SKM-1 treated with dmso at 0.1 percent for 144 hours (cell line): Measurements from ENCODE around the gene TCEANC2.

ENCODE experiments used
- DNase-seq: peaks from one replicate; lab custom pipeline; 2025; ENCODE audit not compliant: unreplicated experiment; lab: John Stamatoyannopoulos, UW

TCEANC2 gene

DNA sequence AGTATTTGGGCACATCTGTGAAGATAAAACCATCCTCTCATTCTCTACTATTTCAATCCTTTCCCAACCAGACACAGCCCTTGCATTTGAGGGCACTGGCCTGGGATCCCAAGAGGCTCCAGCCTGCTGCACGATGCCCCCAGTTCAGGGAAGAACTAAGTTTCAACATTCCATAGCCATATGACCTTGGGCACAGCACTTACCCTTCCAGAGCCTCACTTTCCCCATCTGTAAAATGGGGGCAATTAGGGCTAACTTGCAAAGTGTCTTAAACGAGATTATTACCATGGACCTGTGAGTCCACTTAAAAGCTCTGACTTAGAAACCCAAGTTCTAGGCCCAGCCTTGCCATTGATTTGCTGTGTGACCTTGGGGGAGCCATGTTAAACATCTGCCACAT lies 76.5 kb downstream of the TCEANC2 start:
- no peak for DNase-seq

- no peak for DNase-seq
Measured at GRCh38 chr1:54131419-54131818, 78.0 kb downstream of the TCEANC2 start.

- no peak for DNase-seq
Measured at GRCh38 chr1:54132495-54132894, 79.1 kb downstream of the TCEANC2 start.

DNA sequence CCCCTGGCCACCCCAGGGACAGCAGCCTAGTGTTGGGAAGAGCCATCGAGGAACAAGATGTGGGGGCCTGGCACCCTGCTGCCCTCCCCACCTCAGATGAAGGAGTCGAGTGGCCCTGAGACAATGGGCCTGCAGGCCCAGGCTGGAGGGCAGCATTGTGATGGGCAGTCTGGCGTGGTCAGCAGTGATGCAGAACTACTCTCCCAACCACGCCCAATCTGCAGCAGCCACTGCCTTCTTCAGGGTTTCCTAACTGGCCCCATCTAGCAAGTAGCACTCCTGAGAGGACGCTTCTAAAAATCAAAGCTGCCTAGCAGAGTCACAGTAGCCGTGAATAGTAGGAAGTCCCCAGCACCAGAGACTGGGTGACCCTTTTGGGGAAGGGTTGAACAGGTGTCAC lies 80.9 kb downstream of the TCEANC2 start:
- no peak for DNase-seq

GRCh38 chr1:54135436-54136120 lies 82.2 kb downstream of the TCEANC2 start:
- DNase-seq, result no peak

DNA sequence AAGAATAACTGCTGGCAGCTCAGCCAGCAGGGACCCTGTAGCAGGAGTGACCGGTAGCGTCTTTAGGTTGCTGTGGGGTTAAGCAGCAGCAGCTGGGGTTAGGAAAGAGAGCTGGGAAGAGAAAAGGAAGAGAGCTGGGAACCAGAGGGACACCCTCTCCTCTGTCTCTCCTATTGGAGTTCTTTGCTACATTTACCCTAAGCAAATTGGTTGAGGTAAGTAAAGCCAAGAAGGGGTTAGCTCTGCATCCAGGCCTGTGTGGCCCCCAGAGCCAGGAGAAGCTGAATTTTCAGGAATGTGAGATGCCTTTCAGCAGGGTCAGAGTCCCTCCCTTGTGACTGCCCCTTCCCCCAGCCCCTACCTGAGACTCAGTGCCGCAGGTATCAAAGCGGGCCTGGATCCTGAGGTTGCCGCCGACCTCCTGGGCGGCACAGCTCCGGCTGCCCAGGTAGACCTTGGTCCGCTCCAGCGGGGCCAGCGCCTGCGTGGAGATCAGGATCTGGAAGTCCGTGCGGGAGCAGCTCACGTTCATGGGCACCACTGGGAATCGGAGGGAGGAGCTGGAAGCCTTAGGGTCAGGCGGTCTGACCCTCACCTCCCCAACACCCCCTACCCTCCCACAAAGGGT lies 83.0 kb downstream of the TCEANC2 start:
- no peak for DNase-seq

GRCh38 chr1:54136963-54137533 lies 83.6 kb downstream of the TCEANC2 start:
- DNase-seq, result no peak

DNA sequence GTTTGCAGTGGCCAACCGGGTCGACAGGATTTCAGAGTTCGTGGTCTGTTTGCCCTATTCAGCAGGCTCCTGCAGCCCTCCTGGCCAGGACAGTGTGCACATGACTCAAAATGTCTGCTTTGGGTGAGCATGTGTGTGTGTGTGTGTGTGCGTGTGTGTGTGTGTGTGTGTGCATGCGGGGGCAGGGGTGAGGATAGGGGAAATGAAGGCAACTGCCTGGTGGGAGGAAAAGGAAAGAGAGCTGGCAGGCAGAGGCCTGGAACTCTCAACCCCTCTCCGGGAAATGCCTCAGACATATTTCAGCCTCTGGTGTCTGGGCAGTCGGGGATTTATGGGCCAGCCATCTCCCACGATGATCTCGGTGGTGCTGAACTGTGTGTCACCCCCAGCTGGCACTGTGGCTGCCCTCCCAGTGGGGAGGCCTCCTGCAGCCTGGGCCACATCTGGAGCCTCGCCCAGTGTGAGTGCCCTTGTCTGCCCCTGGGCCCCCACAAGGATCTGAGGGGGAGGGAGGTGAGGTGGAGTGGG lies 84.2 kb downstream of the TCEANC2 start:
- DNase-seq, result no peak

DNA sequence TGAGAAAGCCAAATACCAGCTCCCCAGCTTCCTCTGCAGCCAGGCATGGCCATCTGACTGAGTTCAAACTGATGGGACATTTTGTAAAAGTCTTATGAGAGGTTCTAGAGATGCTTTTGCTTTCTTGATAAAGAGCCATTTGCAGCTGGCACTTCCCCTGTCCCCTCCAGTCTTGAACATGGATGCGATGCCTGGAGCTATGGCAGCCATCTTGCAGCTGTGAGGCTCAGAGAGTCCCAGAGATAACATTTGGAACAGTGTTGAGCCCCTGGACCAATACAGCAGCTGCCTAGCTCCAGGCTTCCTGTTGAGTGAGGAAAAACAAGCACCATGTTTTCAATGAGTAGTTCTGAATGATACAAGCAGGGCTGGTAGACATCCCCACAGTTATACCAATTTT lies 85.6 kb downstream of the TCEANC2 start:
- DNase-seq, result no peak

- DNase-seq, result no peak
Measured at GRCh38 chr1:54139711-54140110, 86.3 kb downstream of the TCEANC2 start.

- DNase-seq, result no peak
Measured at GRCh38 chr1:54142146-54142900, 88.9 kb downstream of the TCEANC2 start.

- DNase-seq, result no peak
Measured at GRCh38 chr1:54144366-54144765, 91.0 kb downstream of the TCEANC2 start.

- DNase-seq, result no peak
Measured at GRCh38 chr1:54149734-54150133, 96.3 kb downstream of the TCEANC2 start.

- no peak for DNase-seq
Measured at GRCh38 chr1:54151013-54151412, 97.6 kb downstream of the TCEANC2 start.

GRCh38 chr1:54152696-54153095 lies 99.3 kb downstream of the TCEANC2 start, which contains the start of gene CDCP2:
Gene CDCP2 (minus strand): TSS chr1:54153000. CDS start chr1:54152922, 78 bp downstream.
- DNase-seq, result no peak

- DNase-seq, result peak; percentile 51
Measured at GRCh38 chr1:54153535-54154439, 100.4 kb downstream of the TCEANC2 start.
